Heart right ventricle (tissue), 16 donors: ENCODE measurements around the gene DHX8. TPM values are rescaled to one million over a fixed set of nuclear protein-coding genes. Genes with fewer than 3 reads are reported as not detected.

Experiments
- ATAC-seq, 8 donors: fragments of 200-7000 bp; cut with Tn5 transposase; one replicate each; pipeline ENCODE4 v1.9.1; 2020; ENCODE audit warnings: mild to moderate bottlenecking in 8 of 8, moderate library complexity in 8 of 8, moderate number of reproducible peaks in 1 of 8
- DNase-seq, 2 donors: peaks; one replicate each; pipeline ENCODE4 v3.0.0-alpha.2; 2020
- H3K27ac ChIP-seq, 10 donors: fragments of 200-600 bp; sonication (generic) in 2 of 10; one replicate each; pipeline versions ENCODE4 v1.5.0 to v1.8.0; 2020 to 2022; ENCODE audit warnings: mild to moderate bottlenecking in 3 of 10
- H3K27me3 ChIP-seq, 7 donors: fragments of 200-600 bp; one replicate each; pipeline ENCODE4 v1.8.0; 2021 to 2022; ENCODE audit warnings: mild to moderate bottlenecking in 2 of 7
- H3K36me3 ChIP-seq, 9 donors: fragments of 200-600 bp; sonication (generic) in 1 of 9; one replicate each; pipeline versions ENCODE4 v1.5.0 to v1.8.0; 2020 to 2022; ENCODE audit warnings: mild to moderate bottlenecking in 2 of 9
- H3K4me1 ChIP-seq, 9 donors: fragments of 200-600 bp; sonication (generic) in 1 of 9; one replicate each; pipeline versions ENCODE4 v1.5.0 to v1.8.0; 2020 to 2022; ENCODE audit warnings: mild to moderate bottlenecking in 4 of 9
- H3K4me3 ChIP-seq, 10 donors: fragments of 200-600 bp; sonication (generic) in 2 of 10; one replicate each; pipeline versions ENCODE4 v1.5.0 to v1.8.0; 2020 to 2022; ENCODE audit warnings: mild to moderate bottlenecking in 7 of 10, moderate library complexity in 2 of 10
- H3K9me3 ChIP-seq, 11 donors: fragments of 200-600 bp in 10 of 11; sonication (generic) in 2 of 11; one replicate each; pipeline versions ENCODE4 v1.5.0 to v1.8.0; 2013 to 2022; ENCODE audit warnings: mild to moderate bottlenecking in 2 of 11, control low read depth in 1 of 11, moderate library complexity in 1 of 11
- CTCF ChIP-seq, 9 donors: fragments of 200-600 bp; sonication (generic) in 2 of 9; IDR thresholded peaks; one replicate each; pipeline versions ENCODE4 v1.5.0 to v1.8.0; 2021 to 2022; ENCODE audit warnings: antibody characterized with exemption in 9 of 9, mild to moderate bottlenecking in 5 of 9, moderate library complexity in 1 of 9
- WGBS, 2 donors: extraction: QIAGEN DNeasy Blood & Tissue Kit; methylation state at CpG; one replicate each; pipeline ENCODE4 v1.1.7; 2013; ENCODE audit warnings: inconsistent platforms in 1 of 2; 5-methylcytosine and 5-hydroxymethylcytosine counted together
- intact Hi-C, 10 donors: fragments of 100-400 bp; cut with DNase I; formaldehyde crosslinking; loops; one replicate each; pipeline versions ENCODE4 v1.11.1 to v1.14.2; 2022
- polyA plus RNA-seq, 2 donors: library from polyadenylated mRNA; stranded (reverse); fragments of 200-250 nt; gene quantifications; one replicate each; pipeline ENCODE4 v1.2.3, GENCODE V29; 2013
- total RNA-seq, 10 donors: library from RNA; stranded (reverse); fragmentation: NEBNext Ultra II Directional in 3 of 10; extraction: Animal tissue kit (Norgen Biotek cat#: 25700) in 3 of 10; gene quantifications; one replicate each; pipeline versions ENCODE4 v1.2.1 to v1.2.4, GENCODE V29; 2021 to 2023
- donor health status: Arrhythmogenic right ventricular cardiomyopathy.
- donor health status: ischemic (EF 13 %, LVEDD 7.1; RV severe dilation, severe dysfunction).
- donor health status: healthy with polysubstance abuse.
- donor health status: DM: no; HTN: yes; CAD: no.
- donor health status: DM: no; HTN: no; CAD: no.
- donor health status: ischemic (EF 25% LVEDD 6.9; RV normal size, moderate dysfunction).
- donor health status: ischemic (EF 25% LVEDD 5.7; RV mildly dilated, moderate dysfunction).
- donor health status: healthy.
- donor health status: DM: yes; HTN: yes; CAD: no.
- donor health status: Ischemic cardiomyopathy.
- donor health status: ischemic (EF 35%, LVEDD 5.7; RV mildly dilated, moderate dysfunction).
- donor health status: nonischemic (EF 11% LVEDD 7.7; RV severe dilation, severe dysfunction).
- donor health status: DM: yes; HTN: yes; CAD: no.
- donor health status: PGD.
- donor health status: ischemic (EF 29% LVEDD 5.4; RV normal size, mild dysfunction).
- donor health status: nonischemic (EF 23%, LVEDD 6.1; RV moderate dilation, normal function).

Gene DHX8
- total and polyA plus RNA-seq, 12 donors = 19.2 to 42.0 (median 28.4) TPM

- no peaks in the 10 kb centered on the region for H3K27me3 ChIP-seq
- ATAC-seq = no peak
- intact Hi-C loops = no loop called here
- DNase-seq = no peak
- peaks cover 12 to 47% (median 36%) of the 10 kb centered on the region in 9 donors for H3K4me1 ChIP-seq
- no peak for TF ChIP-seq CTCF (IDR thresholded peaks at IDR 0.05)
- H3K36me3 ChIP-seq = peaks cover 0 to 13% (median 0%) of the 10 kb centered on the region in 9 donors
- no peaks in the 10 kb centered on the region for H3K9me3 ChIP-seq
- H3K27ac ChIP-seq = peak overlapping the region in 1 of 10 donors; percentile 86
- no peak overlapping the region for H3K4me3 ChIP-seq
- 91 to 95% methylated on average over 8 of the region's 8 CpGs for WGBS, 2 donors
Measured at GRCh38 chr17:43531955-43532354, 48.2 kb downstream of the DHX8 start.

- no peak for DNase-seq
- H3K9me3 ChIP-seq = no peaks in the 10 kb centered on the region
- H3K27me3 ChIP-seq = no peaks in the 10 kb centered on the region
- H3K36me3 ChIP-seq = peaks cover 0 to 7% (median 0%) of the 10 kb centered on the region in 9 donors
- peaks cover 12 to 43% (median 36%) of the 10 kb centered on the region in 9 donors for H3K4me1 ChIP-seq
- no peak for ATAC-seq
- no peak for TF ChIP-seq CTCF (IDR thresholded peaks at IDR 0.05)
- no peak overlapping the region for H3K4me3 ChIP-seq
- WGBS, 2 donors = 88 to 94% methylated on average over 10 of the region's 10 CpGs
- intact Hi-C loops = no loop called here
- no peak overlapping the region for H3K27ac ChIP-seq
Measured at GRCh38 chr17:43532581-43532980, 48.8 kb downstream of the DHX8 start.

- H3K27ac ChIP-seq = no peak overlapping the region
- no peaks in the 10 kb centered on the region for H3K27me3 ChIP-seq
- ATAC-seq = no peak
- H3K4me1 ChIP-seq = peaks cover 12 to 37% (median 30%) of the 10 kb centered on the region in 9 donors
- intact Hi-C loops = no loop called here
- TF ChIP-seq CTCF (IDR thresholded peaks at IDR 0.05) = no peak
- no peak for DNase-seq
- H3K36me3 ChIP-seq = no peaks in the 10 kb centered on the region
- no peak overlapping the region for H3K4me3 ChIP-seq
- 97 to 99% methylated on average over 4 of the region's 4 CpGs for WGBS, 2 donors
- H3K9me3 ChIP-seq = no peaks in the 10 kb centered on the region
Measured at GRCh38 chr17:43533699-43534098, 49.9 kb downstream of the DHX8 start.

- WGBS, 2 donors = 78% methylated on average over 5 of the region's 5 CpGs
- Histone ChIP-seq H3K4me1 (peaks cover 12 to 25% (median 18%) of the 10 kb centered on the region in 9 donors), H3K27me3 (no peaks in the 10 kb centered on the region), H3K27ac (no peak overlapping the region), H3K36me3 (no peaks in the 10 kb centered on the region), H3K4me3 (no peak overlapping the region), H3K9me3 (no peaks in the 10 kb centered on the region)
- ATAC-seq (no peak), DNase-seq (no peak)
- TF ChIP-seq CTCF (IDR thresholded peaks at IDR 0.05) = no peak
- intact Hi-C loops = no loop called here
Measured at GRCh38 chr17:43534909-43535308, 51.1 kb downstream of the DHX8 start.
